CD8-positive, alpha-beta memory T cell (primary cell): ENCODE results near the gene TNFRSF14. TPM values are rescaled to one million over a fixed set of nuclear protein-coding genes. Genes with fewer than 3 reads are reported as not detected.

ENCODE experiments used
- CTCF ChIA-PET: fragments of 350-600 bp; sonication (Branson Sonifier 250); formaldehyde crosslinking; loops from one replicate; lab custom pipeline; 2021; ENCODE audit warnings: antibody characterized with exemption; lab: Charles Lee
- POLR2A ChIA-PET: fragments of 350-600 bp; sonication (Branson Sonifier 250); formaldehyde crosslinking; loops from one replicate; lab custom pipeline; 2021; ENCODE audit warnings: antibody characterized with exemption; lab: Charles Lee
- DNase-seq, 5 donors: peaks; one replicate each; pipeline versions ENCODE4 v3.0.0 to v3.0.0-alpha.2; 2020 to 2022; ENCODE audit warnings: mixed read lengths in 1 of 5
- H3K27ac ChIP-seq: one replicate; pipeline ENCODE4 v1.7.0; 2013; ENCODE audit warnings: low read depth, mild to moderate bottlenecking, low read length, moderate library complexity
- H3K27me3 ChIP-seq: 2 replicates; pipeline ENCODE4 v1.7.0; 2013; ENCODE audit warnings: low read length, mild to moderate bottlenecking; ENCODE audit not compliant: insufficient read depth, poor library complexity, severe bottlenecking
- H3K36me3 ChIP-seq: 2 replicates; pipeline ENCODE4 v1.7.0; 2013; ENCODE audit warnings: mild to moderate bottlenecking, low read length, moderate library complexity; ENCODE audit not compliant: insufficient read depth
- H3K4me1 ChIP-seq: 2 replicates; pipeline ENCODE4 v1.7.0; 2013; ENCODE audit warnings: mild to moderate bottlenecking, low read length, moderate library complexity; ENCODE audit not compliant: insufficient read depth
- H3K4me3 ChIP-seq: 2 replicates; pipeline ENCODE4 v1.7.0; 2013; ENCODE audit warnings: mild to moderate bottlenecking, low read length
- H3K9me3 ChIP-seq: 2 replicates; pipeline ENCODE4 v1.7.0; 2013; ENCODE audit warnings: mild to moderate bottlenecking, low read length
- H3K27ac Mint-ChIP-seq, 8 donors: one replicate each; pipeline ENCODE4 v1.8.0; 2020 to 2021; ENCODE audit warnings: mixed read lengths in 8 of 8, mild to moderate bottlenecking in 6 of 8, inconsistent platforms in 3 of 8, moderate library complexity in 3 of 8
- H3K27me3 Mint-ChIP-seq, 2 donors: one replicate each; pipeline ENCODE4 v1.8.0; 2020 to 2021; ENCODE audit warnings: mixed read lengths in 2 of 2, mild to moderate bottlenecking in 1 of 2, moderate library complexity in 1 of 2
- H3K36me3 Mint-ChIP-seq, 3 donors: one replicate each; pipeline ENCODE4 v1.8.0; 2020 to 2021; ENCODE audit warnings: mixed read lengths in 3 of 3, inconsistent platforms in 1 of 3, mild to moderate bottlenecking in 1 of 3
- H3K4me1 Mint-ChIP-seq, 3 donors: one replicate each; pipeline ENCODE4 v1.8.0; 2020 to 2021; ENCODE audit warnings: mixed read lengths in 3 of 3, inconsistent platforms in 1 of 3, mild to moderate bottlenecking in 1 of 3
- H3K4me3 Mint-ChIP-seq, 7 donors: one replicate each; pipeline ENCODE4 v1.8.0; 2020 to 2021; ENCODE audit warnings: mixed read lengths in 7 of 7, mild to moderate bottlenecking in 6 of 7, moderate library complexity in 4 of 7, inconsistent platforms in 2 of 7
- H3K9me3 Mint-ChIP-seq, 5 donors: one replicate each; pipeline ENCODE4 v1.8.0; 2020 to 2022; ENCODE audit warnings: mixed read lengths in 5 of 5, mild to moderate bottlenecking in 3 of 5, moderate library complexity in 2 of 5, inconsistent platforms in 1 of 5
- polyA plus RNA-seq: library from polyadenylated mRNA; unstranded; fragments of 300-500 nt; fragmentation: Illumina TruSeq; gene quantifications from one replicate; pipeline ENCODE4 v1.2.3, GENCODE V29; 2021
- total RNA-seq, 2 experiments: library from RNA; stranded (reverse); gene quantifications; one replicate each; pipeline ENCODE4 v1.2.3, GENCODE V29; 2021

The TNFRSF14 gene
- total and polyA plus RNA-seq, 3 experiments from 2014 or later: 51.6 to 168 (median 164) TPM

- CTCF ChIA-PET: interaction anchor here (0.9 to 3.1 kb wide), 6 partner anchors 12 to 146 kb away, joined by 4 to 18 read pairs (median 6); partner anchors contain the start of gene PRXL2B
- Histone ChIP-seq H3K4me1 (peaks cover 19% of the 10 kb centered on the region), H3K36me3 (no peaks in the 10 kb centered on the region), H3K4me3 (no peak overlapping the region), H3K9me3 (no peaks in the 10 kb centered on the region), H3K27ac (no peak overlapping the region), H3K27me3 (no peaks in the 10 kb centered on the region)
- Mint-ChIP-seq H3K36me3 (peaks cover 0 to 55% (median 0%) of the 10 kb centered on the region in 3 donors), H3K27ac (peak overlapping the region in 6 of 8 donors; percentile 41 to 79 (median 62)), H3K4me1 (peaks cover 10 to 40% (median 15%) of the 10 kb centered on the region in 3 donors), H3K9me3 (no peaks in the 10 kb centered on the region), H3K4me3 (peak overlapping the region in 2 of 7 donors; percentile 35 to 67), H3K27me3 (peaks cover 0 to 2% of the 10 kb centered on the region in 2 donors)
- POLR2A ChIA-PET: interaction anchor here (1.0 kb wide), 2 partner anchors 19 to 25 kb away, joined by 3 to 4 read pairs; partner anchors contain the start of gene PRXL2B
- DNase-seq: no peak
Observed at GRCh38 chr1:2561446-2561845, 5.3 kb downstream of the TNFRSF14 start.

- no peaks in the 10 kb centered on the region for H3K9me3 ChIP-seq
- no peak for DNase-seq
- CTCF ChIA-PET: interaction anchor here (0.9 to 3.1 kb wide), 5 partner anchors 12 to 38 kb away, joined by 4 to 18 read pairs (median 6); partner anchors contain the start of gene PRXL2B
- H3K27me3 ChIP-seq: no peaks in the 10 kb centered on the region
- H3K36me3 ChIP-seq: no peaks in the 10 kb centered on the region
- H3K4me1 ChIP-seq: peaks cover 16% of the 10 kb centered on the region
- POLR2A ChIA-PET: interaction anchor here (1.0 to 1.5 kb wide), 3 partner anchors 18 to 24 kb away, joined by 3 to 5 read pairs (median 4); partner anchors contain the start of gene PRXL2B
- no peaks in the 10 kb centered on the region for H3K9me3 Mint-ChIP-seq
- H3K4me3 Mint-ChIP-seq: no peak overlapping the region
- H3K4me1 Mint-ChIP-seq: peaks cover 8 to 36% (median 12%) of the 10 kb centered on the region in 3 donors
- peaks cover 0 to 51% (median 0%) of the 10 kb centered on the region in 3 donors for H3K36me3 Mint-ChIP-seq
- H3K27me3 Mint-ChIP-seq: peaks cover 0 to 2% of the 10 kb centered on the region in 2 donors
- H3K4me3 ChIP-seq: no peak overlapping the region
- no peak overlapping the region for H3K27ac ChIP-seq
- H3K27ac Mint-ChIP-seq: peak overlapping the region in 2 of 8 donors; percentile 45 to 50
Observed at GRCh38 chr1:2561898-2562895, 6.0 kb downstream of the TNFRSF14 start.

GRCh38 chr1:2563205-2563604 is 7.0 kb downstream of the TNFRSF14 start:
- H3K27ac Mint-ChIP-seq: peak overlapping the region in 1 of 8 donors; percentile 47
- peaks cover 0 to 2% of the 10 kb centered on the region in 2 donors for H3K27me3 Mint-ChIP-seq

GRCh38 chr1:2564006-2564814 is 8.0 kb downstream of the TNFRSF14 start:
- CTCF ChIA-PET: no interaction called here

More at GRCh38 chr1:2563205-2563604, 7.0 kb downstream of the TNFRSF14 start:
- Histone ChIP-seq H3K36me3 (no peaks in the 10 kb centered on the region), H3K4me3 (no peak overlapping the region), H3K4me1 (peaks cover 6% of the 10 kb centered on the region), H3K27ac (no peak overlapping the region), H3K9me3 (no peaks in the 10 kb centered on the region), H3K27me3 (no peaks in the 10 kb centered on the region)
- no peak for DNase-seq
- peaks cover 5 to 27% (median 6%) of the 10 kb centered on the region in 3 donors for H3K4me1 Mint-ChIP-seq
- H3K36me3 Mint-ChIP-seq: peaks cover 0 to 46% (median 0%) of the 10 kb centered on the region in 3 donors
- POLR2A ChIA-PET: interaction anchor here (1.5 kb wide), 1 partner anchor 21 kb away, joined by 5 read pairs; no protein-coding TSS in a partner anchor
- no peaks in the 10 kb centered on the region for H3K9me3 Mint-ChIP-seq
- no peak overlapping the region for H3K4me3 Mint-ChIP-seq
- CTCF ChIA-PET: no interaction called here

DNA sequence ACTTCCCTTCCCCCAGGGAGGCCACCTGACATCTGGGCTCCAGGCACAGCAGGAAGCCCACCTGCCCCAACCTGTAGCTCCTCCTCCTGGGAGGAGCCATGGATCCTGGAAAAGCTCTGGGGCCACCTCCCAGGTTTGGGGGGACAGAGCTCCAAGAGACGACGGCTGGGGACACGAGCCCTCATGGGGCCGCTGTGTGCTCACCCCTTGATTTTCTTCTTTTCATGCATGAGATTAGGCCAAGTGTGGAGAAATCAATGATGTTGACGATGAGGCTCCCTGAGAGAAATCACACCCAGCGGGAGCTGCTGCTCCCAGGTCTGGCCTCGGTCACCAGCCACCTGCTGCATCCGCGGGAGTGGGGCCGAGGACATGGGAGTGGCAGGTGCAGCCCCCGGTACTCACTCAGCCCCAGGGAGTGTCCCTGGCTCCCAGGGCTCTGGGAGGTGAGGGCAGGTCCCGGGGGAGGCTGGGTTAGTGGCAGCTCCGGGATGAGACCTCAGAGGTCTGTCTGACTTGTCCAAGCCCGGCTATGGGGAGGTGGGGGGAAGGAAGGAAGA is 8.7 kb downstream of the TNFRSF14 start:
- DNase-seq: no peak
- Mint-ChIP-seq H3K4me3 (no peak overlapping the region), H3K9me3 (no peaks in the 10 kb centered on the region), H3K27ac (peak overlapping the region in 2 of 8 donors; percentile 8 to 50), H3K36me3 (peaks cover 0 to 33% (median 0%) of the 10 kb centered on the region in 3 donors), H3K4me1 (peaks cover 0 to 16% (median 2%) of the 10 kb centered on the region in 3 donors), H3K27me3 (peaks cover 0 to 2% of the 10 kb centered on the region in 2 donors)
- no peak overlapping the region for H3K4me3 ChIP-seq
- ChIA-PET POLR2A (interaction anchor here (1.3 kb wide), 2 partner anchors 13 to 16 kb away, joined by 4 to 5 read pairs; no protein-coding TSS in a partner anchor), CTCF (no interaction called here)
- no peak overlapping the region for H3K27ac ChIP-seq
- no peaks in the 10 kb centered on the region for H3K4me1 ChIP-seq
- H3K36me3 ChIP-seq: no peaks in the 10 kb centered on the region
- H3K9me3 ChIP-seq: no peaks in the 10 kb centered on the region
- no peaks in the 10 kb centered on the region for H3K27me3 ChIP-seq

More at GRCh38 chr1:2564006-2564814, 8.0 kb downstream of the TNFRSF14 start:
- no peaks in the 10 kb centered on the region for H3K36me3 ChIP-seq
- H3K36me3 Mint-ChIP-seq: peaks cover 0 to 38% (median 0%) of the 10 kb centered on the region in 3 donors
- no peak overlapping the region for H3K4me3 Mint-ChIP-seq
- no peaks in the 10 kb centered on the region for H3K9me3 ChIP-seq
- H3K4me1 ChIP-seq: no peaks in the 10 kb centered on the region
- no peak overlapping the region for H3K27ac ChIP-seq
- H3K4me3 ChIP-seq: no peak overlapping the region
- peak overlapping the region in 2 of 8 donors; percentile 36 to 56 for H3K27ac Mint-ChIP-seq
- H3K27me3 Mint-ChIP-seq: peaks cover 0 to 2% of the 10 kb centered on the region in 2 donors
- peaks cover 0 to 20% (median 2%) of the 10 kb centered on the region in 3 donors for H3K4me1 Mint-ChIP-seq
- no peaks in the 10 kb centered on the region for H3K27me3 ChIP-seq
- POLR2A ChIA-PET: interaction anchor here (1.3 kb wide), 1 partner anchor 16 kb away, joined by 5 read pairs; no protein-coding TSS in a partner anchor
- DNase-seq: no peak
- no peaks in the 10 kb centered on the region for H3K9me3 Mint-ChIP-seq

DNA sequence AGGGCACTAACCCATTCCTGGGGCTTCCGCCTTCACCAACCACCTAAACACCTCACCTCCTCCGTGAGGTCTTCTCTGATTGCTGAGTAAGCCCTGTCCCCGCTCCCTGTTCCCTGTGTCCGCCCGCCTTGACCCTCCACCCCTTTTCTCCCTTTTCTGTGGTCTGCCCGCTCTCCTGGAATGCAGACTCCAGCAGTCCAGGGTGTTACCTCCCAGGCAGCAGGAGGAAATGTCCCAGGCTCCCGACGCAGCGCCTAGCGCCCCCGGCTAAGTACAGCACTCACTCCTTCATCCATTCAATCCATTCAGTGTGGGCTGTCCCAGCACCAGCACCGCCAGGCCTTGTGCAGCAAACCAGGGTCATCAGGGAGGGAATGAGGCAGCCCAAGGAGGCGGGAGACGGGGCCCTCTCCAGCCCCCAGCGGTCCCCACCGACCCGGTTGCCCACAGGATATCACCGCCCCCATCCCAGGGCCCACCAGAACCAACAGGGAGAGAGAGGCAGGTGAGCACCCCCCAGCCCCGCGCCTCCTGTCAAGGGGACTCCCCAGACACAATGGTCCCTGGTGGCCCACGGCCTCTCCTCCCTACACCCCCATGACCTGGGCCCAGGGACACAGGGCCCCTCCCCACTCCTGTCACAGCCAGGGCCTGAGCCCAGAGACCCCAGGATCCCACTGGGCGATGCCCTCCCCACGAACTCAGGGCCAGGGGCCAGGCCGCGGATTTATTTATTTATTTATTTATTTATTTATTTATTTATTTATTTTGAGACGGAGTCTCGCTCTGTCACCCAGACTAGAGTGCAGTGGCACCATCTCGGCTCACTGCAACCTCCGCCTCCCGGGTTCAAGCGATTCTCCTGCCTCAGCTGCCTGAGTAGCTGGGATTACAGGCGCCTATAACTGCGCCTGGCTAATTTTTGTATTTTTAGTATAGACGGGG is 10.2 kb downstream of the TNFRSF14 start:
- Histone ChIP-seq H3K27ac (no peak overlapping the region), H3K9me3 (no peaks in the 10 kb centered on the region), H3K4me1 (no peaks in the 10 kb centered on the region), H3K36me3 (no peaks in the 10 kb centered on the region), H3K4me3 (no peak overlapping the region), H3K27me3 (no peaks in the 10 kb centered on the region)
- no peak for DNase-seq
- POLR2A ChIA-PET: interaction anchor here (1.3 kb wide), 1 partner anchor 12 kb away, joined by 4 read pairs; no protein-coding TSS in a partner anchor
- peaks cover 0 to under 1% of the 10 kb centered on the region in 2 donors for H3K27me3 Mint-ChIP-seq
- peaks cover 0 to 8% (median under 1%) of the 10 kb centered on the region in 3 donors for H3K4me1 Mint-ChIP-seq
- CTCF ChIA-PET: no interaction called here
- H3K9me3 Mint-ChIP-seq: peaks cover 0 to 2% (median 0%) of the 10 kb centered on the region in 5 donors
- H3K36me3 Mint-ChIP-seq: peaks cover 0 to 21% (median 0%) of the 10 kb centered on the region in 3 donors
- no peak overlapping the region for H3K27ac Mint-ChIP-seq
- no peak overlapping the region for H3K4me3 Mint-ChIP-seq
